Stimulated activated CD8-positive, alpha-beta memory T cell treated with anti-CD3 and anti-CD28 coated beads, Interleukin-4, amount 100 ng/mL, for 1 hour (primary cell): ENCODE measurements around the gene UBXN6.

Experiments
- DNase-seq, 2 donors: peaks; one replicate each; pipeline ENCODE4 v3.0.0-alpha.2; 2020; ENCODE audit warnings: low read depth in 2 of 2, low spot score in 1 of 2

The UBXN6 gene

DNA sequence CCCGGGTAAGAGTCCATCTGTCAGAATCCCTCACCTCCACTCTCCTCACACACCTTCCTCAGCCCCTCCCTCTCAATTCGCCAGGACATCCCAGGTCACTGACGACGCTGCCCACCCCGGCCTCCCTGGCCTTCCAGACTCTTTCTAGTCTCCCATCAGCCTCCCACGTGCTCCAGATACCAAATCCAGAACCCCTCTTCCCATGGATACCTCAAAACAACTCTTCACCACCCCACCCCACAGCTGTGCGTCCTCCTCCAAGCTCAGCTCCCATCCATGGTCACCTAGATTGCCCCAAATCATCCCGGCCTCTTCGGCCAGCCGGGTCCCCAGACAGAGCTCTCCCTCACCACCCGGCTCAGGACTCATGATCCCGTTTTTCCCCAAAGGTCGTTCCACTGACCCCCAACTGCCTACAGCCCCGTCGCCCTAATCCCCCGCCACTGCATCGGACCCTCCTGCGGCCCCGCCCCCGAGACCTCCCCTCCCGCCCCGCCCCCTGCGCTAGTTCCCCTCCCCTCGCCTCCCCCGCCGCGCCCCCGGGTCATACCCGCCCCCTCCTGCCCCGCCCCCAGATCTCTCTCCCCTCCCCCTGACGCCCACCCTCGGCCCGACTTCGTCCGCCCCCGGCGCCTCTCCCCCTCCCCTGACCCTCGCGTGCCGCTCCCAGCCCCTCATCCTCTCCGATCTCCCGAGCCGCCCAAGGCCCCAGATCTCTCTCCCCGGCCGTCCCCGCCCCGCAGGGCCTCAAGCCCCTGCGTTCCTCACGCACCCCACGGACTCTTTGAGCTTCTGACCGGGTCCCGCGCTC is 546 bp downstream of the UBXN6 start:
- peak in 1 of 2 donors; percentile 13 for DNase-seq

DNA sequence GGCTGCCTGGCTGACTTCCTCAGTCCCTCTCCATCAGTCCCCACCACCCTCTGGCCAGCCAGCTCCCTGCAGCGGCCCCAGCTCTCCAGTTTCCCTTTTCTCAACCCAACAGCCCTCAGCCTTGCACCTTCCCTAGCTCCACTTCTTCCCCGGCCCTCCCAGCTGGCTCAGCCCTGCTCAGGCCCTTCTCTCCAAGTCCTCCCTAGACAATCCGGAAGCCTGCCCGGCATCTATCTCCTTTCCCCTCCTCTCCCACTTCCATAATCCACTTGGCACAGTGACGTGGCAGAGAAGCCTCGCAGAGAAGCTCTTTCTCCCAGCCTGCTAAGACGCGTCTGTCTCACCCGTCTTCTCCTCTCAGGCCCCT is 1.1 kb downstream of the UBXN6 start:
- no peak for DNase-seq

DNA sequence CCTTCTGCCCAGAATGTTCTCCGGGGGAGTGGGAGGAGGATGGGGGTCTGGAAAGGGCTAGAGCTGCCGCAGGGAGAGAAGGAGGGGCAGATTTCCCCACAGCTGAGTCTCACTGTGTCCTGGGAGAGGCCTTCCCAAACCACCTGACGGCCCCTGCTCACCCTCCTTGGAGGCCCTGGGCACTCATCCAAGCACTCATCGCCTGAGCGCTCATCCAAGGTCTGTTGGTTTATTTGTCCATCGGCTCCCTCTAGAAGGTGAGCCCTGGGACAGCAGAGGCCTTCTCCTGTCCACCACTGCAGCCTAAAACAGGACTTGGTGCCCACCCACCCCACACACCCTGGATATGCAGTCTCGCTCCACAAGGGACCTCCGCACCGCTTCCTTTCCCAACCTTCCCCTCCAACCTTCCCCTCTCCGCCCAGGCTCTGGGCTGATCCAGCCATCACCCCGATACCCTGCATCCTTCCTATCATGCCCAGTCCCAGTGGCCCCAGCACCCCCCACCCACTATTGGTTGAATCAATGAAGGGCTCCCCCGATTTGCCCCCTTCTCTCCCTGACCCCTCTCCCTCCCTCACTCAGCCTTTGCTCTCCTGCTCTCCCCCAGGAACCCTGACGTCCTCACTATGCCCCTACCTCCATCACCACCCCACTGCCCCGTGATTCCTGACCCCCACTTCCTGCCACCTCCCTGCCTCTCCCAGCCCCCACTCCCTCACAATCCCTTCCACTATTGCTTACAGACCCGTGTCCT is 1.7 kb downstream of the UBXN6 start:
- DNase-seq = no peak

DNA sequence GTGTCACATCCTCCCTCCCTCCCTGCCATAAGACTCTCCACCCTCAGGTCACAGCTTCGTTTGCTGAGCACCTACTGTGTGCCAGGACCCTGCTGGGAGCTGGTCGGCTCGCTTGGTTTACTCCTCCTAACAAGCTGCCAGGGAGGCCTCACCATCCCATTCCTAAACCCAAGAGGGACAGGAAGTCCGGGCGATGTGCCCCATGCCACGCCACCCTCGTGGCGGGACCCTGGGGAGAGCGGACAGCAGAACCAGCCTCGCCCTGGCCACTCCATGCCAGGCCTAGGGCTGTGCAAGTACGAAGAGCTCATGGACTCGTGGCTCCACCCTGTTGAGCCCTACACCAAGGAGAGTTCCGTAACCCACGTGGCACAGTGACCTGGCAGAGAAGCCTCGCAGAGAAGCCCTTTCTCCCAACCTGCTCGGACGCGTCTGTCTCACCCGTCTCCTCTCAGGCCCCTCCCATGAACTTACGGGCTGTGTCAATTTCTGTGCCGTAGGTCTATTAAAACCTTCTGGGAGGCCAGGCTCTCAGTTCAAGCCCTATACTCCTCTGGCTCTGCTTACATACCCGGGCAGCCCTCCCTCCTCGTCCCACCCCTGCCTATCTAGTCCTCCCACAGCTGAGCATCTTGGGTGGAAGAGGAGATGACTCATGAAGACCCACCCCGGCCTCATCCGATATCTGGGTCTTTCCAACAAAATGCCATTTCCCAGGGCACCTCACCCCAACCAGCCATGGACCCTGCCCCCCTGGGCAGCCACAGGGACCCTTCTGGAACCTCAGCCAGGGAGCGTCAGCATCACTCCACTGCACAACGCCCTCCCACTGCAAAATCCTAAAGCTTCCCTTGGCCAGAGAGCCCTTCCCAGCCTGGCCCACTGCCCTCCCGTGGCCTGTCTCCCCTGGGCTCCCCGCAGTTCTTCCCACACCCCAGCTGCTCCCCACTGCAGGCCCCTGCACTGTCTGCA is 2.6 kb downstream of the UBXN6 start:
- DNase-seq = no peak

DNA sequence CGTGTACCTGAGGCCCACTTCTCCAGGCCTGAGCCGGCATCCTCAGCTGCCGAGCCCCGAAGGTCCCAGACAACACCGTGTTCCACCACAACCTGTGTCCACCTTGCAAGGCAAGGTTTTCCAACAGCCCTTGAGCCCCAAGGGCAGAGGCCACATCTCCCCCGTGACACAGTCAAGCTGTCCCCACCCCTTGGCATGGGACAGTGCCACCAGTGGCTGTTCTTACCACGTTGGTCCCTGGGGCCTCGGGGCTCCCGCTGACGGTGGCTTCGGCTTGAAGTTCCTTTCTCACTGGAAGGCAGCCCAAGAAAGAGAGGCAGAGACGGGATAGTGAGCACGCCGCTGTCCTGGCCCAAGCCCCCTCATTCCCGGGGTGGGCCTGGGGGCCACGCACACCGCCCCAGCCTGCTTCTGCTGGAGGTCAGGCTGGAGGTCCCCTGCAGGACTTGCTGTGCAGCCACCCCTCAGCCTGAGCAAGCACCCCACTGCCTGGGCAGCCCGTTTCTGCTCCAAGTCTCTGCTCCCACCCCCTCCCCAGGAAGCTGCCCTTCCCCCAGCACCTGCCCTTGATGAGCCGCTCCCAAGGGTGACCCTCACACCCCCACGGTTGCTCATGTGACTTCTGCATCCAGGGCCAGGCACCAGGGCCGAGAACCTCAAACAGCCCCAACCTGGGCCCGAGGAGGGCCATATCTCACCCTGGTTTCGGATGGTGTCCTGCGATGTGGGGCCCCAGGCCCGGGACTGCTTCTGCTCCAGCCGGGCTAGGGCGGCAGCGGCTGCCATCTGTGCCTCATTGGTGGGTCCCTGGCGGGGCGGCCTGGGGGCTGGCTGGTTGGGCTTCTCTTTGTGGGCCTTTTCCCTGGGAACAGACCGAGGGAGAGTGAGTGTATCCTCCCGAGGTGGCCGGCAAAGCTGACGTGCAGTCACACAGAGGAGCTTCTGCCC is 4.1 kb downstream of the UBXN6 start:
- DNase-seq = no peak

DNA sequence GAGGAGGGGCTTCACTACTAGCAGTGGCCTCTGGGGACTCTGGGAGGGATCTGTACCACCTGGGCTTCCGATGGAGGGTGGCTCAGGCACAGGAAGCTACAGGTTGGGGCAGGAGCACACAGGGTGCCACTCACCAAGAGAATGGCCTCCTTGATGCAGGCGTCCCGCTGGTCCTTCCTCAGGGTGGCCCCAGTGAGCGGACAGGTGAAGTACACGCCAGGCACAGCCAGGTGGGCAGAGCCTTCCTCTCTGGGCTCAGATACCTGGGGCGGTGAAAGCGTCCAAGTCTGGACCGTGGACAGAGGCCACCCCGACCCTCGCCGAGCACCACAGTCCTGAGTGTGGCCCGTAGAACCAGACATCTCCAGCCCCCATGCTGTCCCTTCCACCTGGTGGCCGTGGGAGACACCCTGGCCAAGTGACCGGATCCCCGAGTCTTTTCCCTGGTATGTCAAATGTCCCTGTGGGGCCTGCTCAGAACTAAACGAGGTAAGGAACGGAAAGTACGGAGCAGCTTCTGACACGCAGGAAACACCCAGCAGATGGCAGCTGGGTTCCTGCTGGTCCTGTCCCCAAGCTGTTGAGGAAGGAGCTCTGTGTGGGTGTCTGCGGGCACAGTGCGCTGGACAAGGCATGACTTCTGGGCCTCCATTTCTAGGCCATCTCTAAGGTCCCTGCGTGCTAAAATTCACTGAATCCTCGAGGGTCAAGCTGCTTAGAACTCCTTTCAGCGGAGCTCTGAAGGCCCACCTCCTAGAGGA is 5.2 kb downstream of the UBXN6 start:
- DNase-seq = no peak

DNA sequence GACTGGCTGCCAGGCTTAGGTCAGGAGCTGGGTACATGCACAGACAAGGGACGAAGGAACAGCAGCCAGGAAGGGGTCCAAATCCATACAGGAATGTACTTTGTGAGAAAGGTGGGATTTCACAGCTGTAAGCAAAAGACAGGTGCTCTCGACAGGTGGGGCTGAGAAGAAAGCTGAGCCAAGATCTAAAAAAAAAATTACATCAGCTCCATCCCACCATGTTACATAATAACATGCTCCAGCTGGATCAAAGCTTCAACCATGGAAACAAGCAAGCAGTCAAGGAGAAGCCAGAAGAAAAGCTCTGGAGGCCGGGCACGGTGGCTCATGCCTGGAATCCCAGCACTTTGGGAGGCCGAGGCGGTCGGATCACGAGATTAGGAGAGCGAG is 8.0 kb downstream of the UBXN6 start:
- no peak for DNase-seq

DNA sequence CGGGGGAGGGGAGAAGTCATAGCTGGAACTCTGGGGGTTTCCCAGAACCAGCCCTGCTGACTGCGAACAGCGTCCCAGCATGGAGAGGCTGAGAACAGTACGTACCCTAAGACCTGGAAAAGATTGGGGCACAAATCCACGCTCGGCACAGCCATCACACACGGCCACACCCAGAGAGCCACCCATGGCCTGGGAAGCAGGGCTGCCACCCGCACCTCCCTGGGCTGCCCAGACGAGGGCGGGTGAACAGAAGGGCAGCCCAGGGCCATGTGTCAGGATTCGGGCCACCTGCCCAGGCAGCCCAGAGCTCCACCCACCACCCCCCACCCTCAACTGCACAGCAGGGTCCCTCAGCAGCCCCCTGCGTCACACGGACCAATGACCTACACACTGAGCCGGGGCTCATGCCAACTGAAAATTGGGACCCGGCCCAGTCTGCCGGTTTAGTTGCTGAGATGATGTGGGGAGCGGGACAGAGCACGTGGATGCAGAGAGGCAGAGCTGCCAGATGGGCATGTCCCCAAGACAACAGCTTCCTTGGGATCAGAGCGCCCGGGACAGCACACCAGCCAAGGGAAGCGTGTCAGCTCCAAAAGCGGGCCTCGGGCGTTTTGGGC is 8.5 kb downstream of the UBXN6 start:
- no peak for DNase-seq

DNA sequence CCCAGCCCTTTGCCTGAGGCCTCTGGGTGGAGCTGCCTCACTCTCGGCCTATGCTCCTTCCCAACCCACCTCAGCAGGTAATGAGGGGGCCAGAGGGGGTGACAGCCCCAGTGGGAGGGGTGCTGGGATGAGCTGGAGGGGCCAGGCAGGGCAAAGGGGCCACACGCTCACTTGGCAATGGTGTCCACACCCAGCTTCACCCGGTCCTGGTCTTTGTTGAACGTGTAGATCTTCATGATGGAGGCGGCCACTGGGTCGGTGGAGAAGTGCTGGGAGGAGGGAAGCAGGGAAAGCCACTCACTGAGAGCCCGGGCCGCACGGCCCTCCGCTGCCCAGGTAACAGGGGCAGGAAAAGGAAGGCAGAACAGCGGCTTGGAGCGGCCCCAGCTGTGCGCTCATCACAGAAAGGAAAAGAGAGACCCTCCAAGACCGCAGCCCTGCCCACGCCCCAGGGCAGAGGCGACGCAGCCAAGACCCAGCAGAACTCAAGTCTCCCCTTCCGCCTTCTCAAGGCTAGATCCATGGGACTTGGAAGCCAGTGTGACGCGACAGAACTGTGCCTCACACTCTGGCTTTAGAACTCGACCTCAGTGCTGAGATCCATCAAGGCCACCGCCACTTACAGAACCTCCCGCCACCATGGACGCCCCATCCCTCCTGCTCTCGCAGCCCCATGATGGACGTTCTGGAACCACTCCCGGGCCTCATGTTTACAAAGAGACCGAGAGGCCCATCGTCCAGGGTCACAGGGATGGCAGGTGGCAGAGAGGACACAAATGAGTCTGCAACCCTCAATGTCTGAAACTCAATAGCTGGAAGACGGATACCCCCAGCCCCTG is 9.2 kb downstream of the UBXN6 start:
- DNase-seq = no peak

DNA sequence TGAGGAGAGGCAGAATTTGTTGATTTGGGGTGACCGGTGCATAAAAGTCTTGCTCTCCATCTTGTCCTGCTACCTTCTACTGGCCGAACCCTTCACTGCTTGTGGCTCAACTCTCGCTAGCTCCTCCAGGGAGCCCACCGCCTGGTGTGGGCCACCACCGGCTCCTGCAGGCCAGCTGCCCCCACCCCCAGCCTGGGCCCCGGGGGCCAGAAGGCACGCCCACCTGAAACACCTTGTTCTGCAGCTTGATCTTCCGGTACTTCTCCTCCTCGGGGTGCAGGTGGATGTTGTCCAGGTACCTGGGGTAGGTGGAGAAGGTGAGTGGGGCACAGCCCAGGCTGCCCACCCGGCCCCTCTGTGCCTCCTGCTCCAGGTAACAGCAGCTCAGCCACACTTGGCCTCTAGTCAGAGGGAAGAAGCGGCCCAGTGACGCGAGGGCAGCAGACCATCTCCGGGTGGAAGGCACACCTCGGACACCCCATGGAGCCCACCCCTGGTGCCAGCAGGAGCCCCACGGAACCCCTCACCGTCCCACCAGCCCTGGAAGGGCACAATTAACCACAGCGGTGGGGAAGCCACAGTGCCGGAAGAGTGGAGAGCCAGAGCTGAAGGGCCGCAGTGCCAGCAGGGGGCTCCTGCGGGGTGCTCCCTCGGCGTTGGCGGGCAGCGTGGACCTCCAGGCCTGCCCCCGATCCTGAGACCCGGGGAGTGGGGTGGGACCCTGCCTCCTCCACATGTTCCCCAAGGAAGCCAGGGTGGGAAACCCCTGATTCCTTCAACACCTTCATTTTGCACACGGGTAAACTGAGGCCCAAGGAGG is 10.1 kb downstream of the UBXN6 start:
- no peak for DNase-seq

DNA sequence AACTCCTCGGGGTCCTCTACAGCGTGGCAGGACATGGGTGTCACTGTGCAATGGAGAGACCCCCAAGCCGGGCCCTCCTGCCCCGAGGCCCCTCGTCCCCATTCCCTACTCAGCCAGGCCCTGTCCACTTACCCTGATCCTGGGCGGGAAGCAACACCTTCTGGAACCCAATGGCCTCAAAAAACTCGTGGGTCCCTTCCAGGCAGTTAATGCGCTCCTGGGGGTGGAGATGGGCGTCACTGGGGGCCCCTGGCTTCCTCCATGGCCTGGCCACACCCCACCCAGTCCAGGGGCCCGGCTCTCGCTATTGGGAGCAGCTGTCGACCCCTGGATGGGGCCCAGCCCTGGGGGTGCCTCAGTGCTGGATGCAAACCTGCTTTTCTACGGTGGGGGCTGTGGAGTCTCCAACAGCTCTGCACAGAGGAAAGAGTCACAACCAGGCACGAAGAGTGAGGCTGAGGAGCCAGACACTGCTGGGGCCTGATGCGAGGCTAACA is 10.8 kb downstream of the UBXN6 start:
- no peak for DNase-seq

DNA sequence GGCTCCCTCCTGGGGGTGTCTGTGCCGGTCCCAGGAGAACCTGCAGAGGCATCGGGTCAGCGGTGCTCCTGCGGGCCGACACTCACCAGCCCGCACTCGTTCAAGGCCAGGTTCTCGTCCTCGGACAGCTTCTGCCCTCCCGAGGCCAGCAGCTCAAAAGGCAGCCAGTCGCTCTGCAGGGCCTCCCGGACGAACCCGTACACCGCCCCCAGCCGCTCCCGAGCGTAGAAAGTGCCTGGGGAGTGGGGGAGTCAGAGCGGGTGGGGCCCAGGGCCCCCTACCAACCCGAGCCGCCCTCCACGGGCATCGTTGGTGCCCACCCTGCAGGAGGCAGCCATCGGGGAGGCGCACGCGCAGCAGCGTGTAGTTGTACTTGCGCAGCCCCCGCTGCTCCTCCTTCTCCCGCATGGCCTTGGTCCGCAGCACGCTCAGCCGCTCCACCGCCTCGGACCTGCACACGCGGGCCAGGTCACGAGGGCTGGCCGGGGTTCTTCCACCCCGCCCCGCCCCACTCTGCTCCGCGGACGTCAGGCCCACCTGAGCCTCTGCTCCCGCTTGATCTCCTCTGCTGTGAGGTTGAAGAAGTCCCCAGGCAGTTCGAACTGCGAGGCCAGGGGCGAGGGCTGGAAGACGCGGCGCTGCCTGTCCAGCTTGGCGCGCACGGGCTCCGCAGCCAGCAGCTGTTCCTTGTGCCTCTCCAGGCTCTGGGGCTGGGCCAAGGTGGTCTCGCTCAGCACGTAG is 11.5 kb downstream of the UBXN6 start:
- DNase-seq = no peak

DNA sequence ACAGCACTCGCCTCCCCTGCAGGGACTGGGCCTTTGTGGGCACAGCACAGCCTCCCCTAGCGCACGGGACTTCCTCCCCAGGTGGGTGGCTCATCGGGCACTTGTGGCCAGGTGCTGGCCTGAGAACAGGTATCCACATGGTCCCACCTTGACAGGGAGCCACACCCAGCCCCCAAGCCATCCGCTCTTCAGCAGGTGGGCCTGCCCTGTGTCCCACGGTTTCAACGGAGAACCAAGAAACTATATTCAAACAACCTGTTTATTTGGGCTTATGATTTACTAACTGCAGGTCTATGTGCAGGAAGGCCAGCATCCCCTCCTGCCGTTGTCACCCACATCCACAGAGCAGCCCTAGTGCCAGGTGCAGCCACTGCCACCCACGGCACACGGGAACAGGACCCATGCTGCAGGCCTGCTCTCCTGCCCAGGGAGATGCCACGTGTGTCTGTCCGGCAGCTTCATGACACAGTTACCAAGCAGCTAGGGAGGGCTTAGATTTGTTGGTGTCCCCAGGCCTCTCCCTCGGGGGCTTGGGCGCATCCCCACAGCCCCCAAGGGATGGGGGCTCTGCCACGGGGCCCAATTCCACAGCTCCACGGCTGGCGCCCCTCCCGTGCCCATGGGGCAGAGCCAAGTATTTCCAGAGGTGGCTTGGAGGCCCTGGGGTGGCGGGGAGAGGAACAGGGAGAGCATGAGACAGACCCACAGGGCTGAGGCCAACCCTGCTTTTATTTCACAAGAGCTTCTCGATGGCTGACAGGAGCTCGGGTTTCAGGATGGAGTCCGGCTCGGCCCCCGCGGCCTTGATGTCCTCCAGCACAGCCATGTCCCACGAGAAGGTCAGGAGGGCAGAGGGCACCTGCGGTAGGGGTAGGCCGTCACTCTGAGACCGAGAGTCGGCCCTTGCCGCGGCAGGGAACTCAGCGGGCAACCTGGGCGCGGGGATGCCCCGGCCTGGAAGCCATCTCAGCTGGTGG is 12.5 kb downstream of the UBXN6 start:
- DNase-seq = no peak

DNA sequence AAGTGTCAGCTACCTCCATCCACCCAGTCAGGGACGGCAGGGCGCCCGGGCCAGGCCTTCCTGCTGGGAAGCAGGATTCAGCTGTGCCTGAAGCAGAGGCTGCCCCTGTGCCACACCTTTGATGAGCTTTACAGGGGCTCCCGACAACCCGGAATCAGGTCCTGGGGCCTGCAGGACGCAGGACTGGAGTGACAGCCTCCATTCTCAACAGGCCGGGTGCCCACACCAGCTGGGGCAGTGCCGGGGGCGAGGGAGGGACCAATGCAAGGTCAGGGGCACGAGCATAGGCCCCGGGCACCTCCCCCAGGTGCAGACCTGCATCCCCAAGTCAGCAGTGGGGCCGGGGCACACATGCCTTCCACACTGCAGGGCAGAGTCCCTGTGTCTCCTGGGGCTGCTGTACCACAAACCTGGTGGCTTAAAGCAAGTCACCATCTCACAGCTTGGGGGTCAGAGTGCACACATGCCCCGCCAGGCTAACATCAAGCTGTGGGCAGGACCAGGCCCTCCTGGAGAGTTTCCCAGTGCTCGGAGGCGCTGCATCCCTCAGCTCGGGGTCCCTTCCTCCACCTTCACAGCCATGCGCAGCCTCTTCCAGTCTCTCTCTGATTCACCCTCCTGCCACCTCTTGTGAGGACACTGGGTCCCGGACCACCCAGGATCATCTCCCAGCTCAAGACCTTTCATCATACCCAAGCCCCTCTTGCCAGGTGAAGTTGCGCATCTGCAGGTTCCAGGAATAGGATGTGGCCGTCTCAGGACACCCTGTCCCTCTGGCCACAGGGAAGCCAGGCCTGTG is 13.4 kb downstream of the UBXN6 start:
- DNase-seq = no peak

DNA sequence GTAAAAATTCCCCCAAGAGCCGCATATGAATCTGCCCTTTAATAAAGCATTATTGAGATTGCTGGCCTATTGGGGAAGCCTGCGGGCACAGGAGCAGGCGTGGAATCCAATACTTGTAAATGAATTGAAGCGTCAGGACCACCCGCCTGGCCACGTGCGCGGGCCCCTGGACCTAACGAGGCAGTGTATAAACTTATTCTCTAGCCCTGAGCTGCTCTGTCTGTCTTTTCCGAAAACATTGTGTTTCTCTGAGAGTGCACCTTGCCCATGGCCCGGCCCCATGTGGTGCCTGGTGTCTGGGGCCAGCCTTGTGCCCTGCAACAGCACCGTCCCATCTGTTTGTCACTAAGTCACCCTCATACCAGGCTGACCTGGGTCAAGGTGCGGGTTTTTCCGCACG is 14.4 kb downstream of the UBXN6 start:
- DNase-seq = no peak
